ENCODE data around the gene KRTAP4-2. TPM values are rescaled to one million over a fixed set of nuclear protein-coding genes. Genes with fewer than 3 reads are reported as not detected.

KRTAP4-2 gene
- total and polyA plus RNA-seq, 2 of the 13 experiments (the other 11 are each of a cell fraction or from before 2014, with no cell fraction given): not detected

DNA sequence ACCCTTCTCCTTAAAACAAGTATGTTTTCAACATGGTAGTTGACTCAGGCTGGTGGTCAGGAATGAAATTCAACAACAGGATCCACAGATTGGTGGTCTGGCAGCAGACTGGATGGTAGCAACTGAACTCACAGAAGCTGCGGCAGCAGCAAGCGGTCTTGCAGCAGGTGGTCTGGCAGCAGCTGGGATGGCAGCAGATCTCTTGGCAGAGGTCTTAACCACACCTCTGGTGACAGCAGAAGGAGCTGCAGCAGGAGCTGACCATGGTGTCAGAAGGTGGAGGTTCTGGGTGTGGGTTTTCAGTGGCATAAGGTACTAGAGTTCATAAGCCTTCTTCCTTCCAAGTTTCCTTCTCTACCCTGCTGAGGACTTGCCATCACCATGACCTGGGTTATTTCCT, 8.9 kb upstream of the KRTAP4-2 start:
- ATAC-seq: no peak
- no peak overlapping the region for H3K4me2 ChIP-seq (ENCODE audit: low read depth, low read length)
- FAIRE-seq: no peak
- no peaks in the 10 kb centered on the region for H3K9me3 ChIP-seq (ENCODE audit: low read length)
- H2AFZ ChIP-seq (ENCODE audit: low read length): no peak overlapping the region
- no peak for DNase-seq (ENCODE audit: low spot score)
- TF ChIP-seq MEF2D (CRISPR knock-in tag; IDR thresholded peaks at IDR 0.05) (no peak), ZNF790 (CRISPR knock-in tag; IDR thresholded peaks at IDR 0.05; ENCODE audit: borderline replicate concordance) (no peak), ZNF724P (CRISPR knock-in tag; IDR thresholded peaks at IDR 0.05; ENCODE audit: borderline replicate concordance) (no peak), ZBTB7B (CRISPR knock-in tag; IDR thresholded peaks at IDR 0.05) (no peak), HDAC1 (CRISPR knock-in tag; IDR thresholded peaks at IDR 0.05) (no peak), SMAD1 (CRISPR knock-in tag; IDR thresholded peaks at IDR 0.05; ENCODE audit: borderline replicate concordance, low read depth) (no peak), ZNF383 (CRISPR knock-in tag; IDR thresholded peaks at IDR 0.05; ENCODE audit: borderline replicate concordance) (no peak), CEBPB (IDR thresholded peaks at IDR 0.05; ENCODE audit: borderline replicate concordance, low read depth, low read length) (no peak), ZNF781 (CRISPR knock-in tag; IDR thresholded peaks at IDR 0.05; ENCODE audit: borderline replicate concordance, not compliant biosample characterization) (no peak), HNRNPK (IDR thresholded peaks at IDR 0.05; ENCODE audit: low read depth, low read length, poor library complexity, severe bottlenecking) (no peak), ATF1 (CRISPR knock-in tag; IDR thresholded peaks at IDR 0.05) (no peak), RFX5 (IDR thresholded peaks at IDR 0.05; ENCODE audit: low read depth, low read length) (no peak), ZNF605 (CRISPR knock-in tag; IDR thresholded peaks at IDR 0.05) (no peak), DNMT3B (CRISPR knock-in tag; conservative IDR thresholded peaks at IDR 0.05) (no peak), HNF1A (IDR thresholded peaks at IDR 0.05; ENCODE audit: low read depth) (no peak), HNF1A (CRISPR knock-in tag; IDR thresholded peaks at IDR 0.05; ENCODE audit: borderline replicate concordance) (no peak), ZNF841 (CRISPR knock-in tag; IDR thresholded peaks at IDR 0.05; ENCODE audit: borderline replicate concordance) (no peak), MAZ (IDR thresholded peaks at IDR 0.05; ENCODE audit: borderline replicate concordance, low read depth, low read length) (no peak), MAZ (CRISPR knock-in tag; IDR thresholded peaks at IDR 0.05; ENCODE audit: low read depth) (no peak)
- TF ChIP-seq, protein P1, sequence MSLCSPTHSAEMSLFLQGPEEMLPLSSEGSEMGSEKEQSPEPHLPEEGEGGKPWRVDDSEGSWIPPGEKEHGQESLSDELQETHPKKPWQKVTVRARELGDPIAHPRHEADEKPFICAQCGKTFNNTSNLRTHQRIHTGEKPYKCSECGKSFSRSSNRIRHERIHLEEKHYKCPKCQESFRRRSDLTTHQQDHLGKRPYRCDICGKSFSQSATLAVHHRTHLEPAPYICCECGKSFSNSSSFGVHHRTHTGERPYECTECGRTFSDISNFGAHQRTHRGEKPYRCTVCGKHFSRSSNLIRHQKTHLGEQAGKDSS (CRISPR knock-in tag; IDR thresholded peaks at IDR 0.05; ENCODE audit: borderline replicate concordance, low read depth): no peak
- TF ChIP-seq, protein P2, sequence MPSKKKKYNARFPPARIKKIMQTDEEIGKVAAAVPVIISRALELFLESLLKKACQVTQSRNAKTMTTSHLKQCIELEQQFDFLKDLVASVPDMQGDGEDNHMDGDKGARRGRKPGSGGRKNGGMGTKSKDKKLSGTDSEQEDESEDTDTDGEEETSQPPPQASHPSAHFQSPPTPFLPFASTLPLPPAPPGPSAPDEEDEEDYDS (CRISPR knock-in tag; IDR thresholded peaks at IDR 0.05): no peak
- H3K36me3 ChIP-seq (replicated peaks in 1 of 2; ENCODE audit: control insufficient read depth in 1 of 2, insufficient read depth in 2 of 2, low read length in 2 of 2): no peaks in the 10 kb centered on the region
- intact Hi-C loops (cut with micrococcal nuclease; ENCODE audit: unreplicated experiment) (no loop called here), in situ Hi-C loops (cut with HindIII; ENCODE audit: extremely low pct_ligation_motif_present, low pct_unique_long_range_greater_than_20kb) (no loop called here)
- 56% methylated on average over 2 of the region's 2 CpGs for WGBS (ENCODE audit: low lambda C conversion rate)
- no peaks in the 10 kb centered on the region for H3K79me2 ChIP-seq (ENCODE audit: insufficient read depth, low read length)
- no peak overlapping the region for H3K4me3 ChIP-seq (replicated peaks in 1 of 3; ENCODE audit: insufficient read depth in 1 of 3, low read depth in 2 of 3, low read length in 3 of 3)
- H4K20me1 ChIP-seq (ENCODE audit: insufficient read depth, low read length): no peaks in the 10 kb centered on the region
- H3K4me1 ChIP-seq (ENCODE audit: insufficient read depth, low read length): no peaks in the 10 kb centered on the region
- CTCF ChIA-PET (ENCODE audit: low intra/inter-chr PET ratio, low total read pairs): no interaction called here
- H3K27me3 ChIP-seq (ENCODE audit: control insufficient read depth in 1 of 2, insufficient read depth in 2 of 2, low read length in 2 of 2): 0 out of 5 replicates have a peak, but pooled peaks cover 0 to 7% of the 10 kb centered on the region in 2 experiments
- no peak overlapping the region for H3K27ac ChIP-seq (ENCODE audit: extremely low read length, insufficient read depth, low read length)
- H3K9ac ChIP-seq (ENCODE audit: insufficient read depth, low read depth, low read length): no peak overlapping the region
- no TSS peak for BruUV-seq (replicated peaks)
- POLR2A ChIA-PET: no interaction called here

Data from HepG2 (cell line).